NB4 (cell line): Measurements from ENCODE around the gene KXD1.
A peak's percentile ranks its signal among the peaks of the same experiment; 100 is the strongest.

ENCODE experiments used
- DNase-seq: peaks from one replicate; pipeline ENCODE4 v3.0.0; 2010; ENCODE audit warnings: low read depth
- H3K4me3 ChIP-seq: one replicate; pipeline ENCODE4 v1.5.1; 2011; ENCODE audit warnings: mild to moderate bottlenecking, low read depth, low read length, moderate library complexity
- CTCF ChIP-seq: IDR thresholded peaks from one replicate; pipeline ENCODE4 v1.5.1; 2012; ENCODE audit warnings: low read depth, low read length
- MAX ChIP-seq: IDR thresholded peaks from 2 replicates; pipeline ENCODE4 v1.6.1; 2011; ENCODE audit warnings: low read depth, low read length
- MYC ChIP-seq: IDR thresholded peaks from 2 replicates; pipeline ENCODE4 v1.6.1; 2011; ENCODE audit warnings: low read depth, low read length
- POLR2A ChIP-seq: IDR thresholded peaks from 2 replicates; pipeline ENCODE4 v1.6.1; 2011; ENCODE audit warnings: mild to moderate bottlenecking; ENCODE audit not compliant: insufficient read length; ENCODE audit errors: extremely low read depth

The KXD1 gene

GRCh38 chr19:18594096-18594823 is 36.6 kb downstream of the KXD1 start:
- peak; percentile 77 for TF ChIP-seq MYC
- peak; percentile 79 for TF ChIP-seq MAX
- TF ChIP-seq POLR2A, result no peak
- TF ChIP-seq CTCF, result peak; percentile 59
- peak; percentile 86 for DNase-seq
- H3K4me3 ChIP-seq, result no peak overlapping the region

GRCh38 chr19:18594824-18595373 is 37.2 kb downstream of the KXD1 start:
- H3K4me3 ChIP-seq, result no peak overlapping the region
- DNase-seq, result no peak

GRCh38 chr19:18595475-18595874 is 37.8 kb downstream of the KXD1 start:
- DNase-seq, result no peak
- no peak for TF ChIP-seq CTCF
- no peak for TF ChIP-seq POLR2A
- no peak for TF ChIP-seq MYC
- no peak for TF ChIP-seq MAX
- H3K4me3 ChIP-seq, result no peak overlapping the region

More at GRCh38 chr19:18594824-18595373, 37.2 kb downstream of the KXD1 start:
- TF ChIP-seq CTCF (no peak), POLR2A (no peak), MYC (no peak)

- DNase-seq, result peak; percentile 68
- H3K4me3 ChIP-seq, result no peak overlapping the region
- no peak for TF ChIP-seq CTCF
- peak; percentile 70 for TF ChIP-seq MAX
- TF ChIP-seq MYC, result 0 out of 2 replicates have a peak, but pooled peaks have one; percentile 41
Observed at GRCh38 chr19:18596752-18597157, 39.1 kb downstream of the KXD1 start.

GRCh38 chr19:18597809-18598660 is 40.4 kb downstream of the KXD1 start:
- no peak overlapping the region for H3K4me3 ChIP-seq
- no peak for DNase-seq
- TF ChIP-seq MAX (no peak), POLR2A (no peak), MYC (no peak), CTCF (no peak)
